H1 (cell line): ENCODE measurements around the gene KCNC4. TPM values are rescaled to one million over a fixed set of nuclear protein-coding genes. Genes with fewer than 3 reads are reported as not detected.

ENCODE experiments used
- CTCF ChIA-PET: fragments of 300-600 bp; sonication (Branson Sonifier 250); formaldehyde crosslinking; loops from one replicate; lab custom pipeline; 2021; ENCODE audit not compliant: partially characterized antibody; lab: Charles Lee
- POLR2A ChIA-PET: fragments of 300-600 bp; sonication (Branson Sonifier 250); formaldehyde crosslinking; loops from one replicate; lab custom pipeline; 2021; ENCODE audit warnings: inconsistent platforms; ENCODE audit not compliant: partially characterized antibody; lab: Charles Lee
- DNase-seq, 2 experiments: peaks; one replicate each; pipeline versions ENCODE4 v3.0.0 to v3.0.0-alpha.2; 2010 to 2022; ENCODE audit warnings: low spot score in 2 of 2, low read depth in 1 of 2, mixed read lengths in 1 of 2
- FAIRE-seq: peaks from 2 replicates; lab custom pipeline; 2011; peaks lifted over from hg19 to GRCh38; lab: Jason Lieb, UNC
- H2AFZ ChIP-seq: 2 replicates; pipeline ENCODE4 v1.8.1; 2012; ENCODE audit warnings: low read length, inconsistent platforms
- H2AK5ac ChIP-seq: 2 replicates; pipeline ENCODE4 v1.6.1; 2013; ENCODE audit warnings: low read depth, low read length
- H2BK120ac ChIP-seq: replicated peaks from 2 replicates; pipeline ENCODE3; 2013; ENCODE audit warnings: low read depth, low read length, inconsistent platforms
- H2BK12ac ChIP-seq: 2 replicates; pipeline ENCODE4 v1.6.1; 2013; ENCODE audit warnings: low read depth, low read length
- H2BK15ac ChIP-seq: 2 replicates; pipeline ENCODE4 v1.6.1; 2013; ENCODE audit warnings: low read length
- H2BK20ac ChIP-seq: 2 replicates; pipeline ENCODE4 v1.6.1; 2013; ENCODE audit warnings: low read length
- H2BK5ac ChIP-seq: 2 replicates; pipeline ENCODE4 v1.6.1; 2013; ENCODE audit warnings: low read depth, low read length
- H3K14ac ChIP-seq: 2 replicates; pipeline ENCODE4 v1.6.1; 2013; ENCODE audit warnings: inconsistent platforms; ENCODE audit not compliant: insufficient read length
- H3K18ac ChIP-seq: 2 replicates; pipeline ENCODE4 v1.6.1; 2013; ENCODE audit warnings: low read length; ENCODE audit errors: extremely low read depth
- H3K23ac ChIP-seq: 2 replicates; pipeline ENCODE4 v1.6.1; 2013; ENCODE audit warnings: inconsistent platforms; ENCODE audit not compliant: insufficient read length
- H3K23me2 ChIP-seq: 2 replicates; pipeline ENCODE4 v1.6.1; 2013; ENCODE audit warnings: low read depth, low read length
- H3K27ac ChIP-seq: 2 replicates; pipeline ENCODE4 v1.6.1; 2011; ENCODE audit warnings: low read depth, low read length, inconsistent platforms
- H3K27me3 ChIP-seq, 4 experiments: replicated peaks in 1 of 4; 1 replicate in 1 of 4; 2 replicates in 3 of 4; pipeline versions ENCODE4 v1.6.1 to v1.8.1; 2011 to 2013; ENCODE audit warnings: low read length in 3 of 4, mild to moderate bottlenecking in 3 of 4, inconsistent platforms in 2 of 4, mixed read lengths in 2 of 4, moderate library complexity in 1 of 4; ENCODE audit not compliant: control insufficient read depth in 3 of 4, insufficient read depth in 3 of 4; ENCODE audit errors: extremely low read depth in 1 of 4
- H3K36me3 ChIP-seq, 4 experiments: 2 replicates each; pipeline versions ENCODE4 v1.6.1 to v1.8.1; 2011 to 2013; ENCODE audit warnings: mild to moderate bottlenecking in 4 of 4, low read length in 3 of 4, moderate library complexity in 2 of 4, control low read depth in 1 of 4, inconsistent platforms in 1 of 4; ENCODE audit not compliant: insufficient read depth in 4 of 4, control insufficient read depth in 2 of 4
- H3K4ac ChIP-seq: replicated peaks from 2 replicates; pipeline ENCODE3; 2013; ENCODE audit warnings: low read length, low read depth, mixed read lengths, inconsistent platforms; ENCODE audit not compliant: insufficient read length
- H3K4me1 ChIP-seq, 4 experiments: replicated peaks in 1 of 4; 1 replicate in 1 of 4; 2 replicates in 3 of 4; pipeline versions ENCODE4 v1.6.1 to v1.8.1; 2011 to 2013; ENCODE audit warnings: low read length in 3 of 4, inconsistent platforms in 2 of 4, mixed read lengths in 1 of 4; ENCODE audit not compliant: insufficient read depth in 4 of 4, control insufficient read depth in 3 of 4
- H3K4me2 ChIP-seq, 2 experiments: 2 replicates each; pipeline versions ENCODE4 v1.6.1 to v1.8.1; 2011 to 2013; ENCODE audit warnings: low read depth in 2 of 2, low read length in 2 of 2, control low read depth in 1 of 2, inconsistent platforms in 1 of 2, mild to moderate bottlenecking in 1 of 2; ENCODE audit not compliant: insufficient read depth in 1 of 2
- H3K4me3 ChIP-seq, 4 experiments: fragments of 200-600, 300-600 bp in 1 of 4; sonication (generic), shearing (Covaris generic), sonication (Bioruptor Twin) in 1 of 4; 2 replicates each; pipeline versions ENCODE4 v1.5.1 to v1.8.1; 2011 to 2016; ENCODE audit warnings: low read length in 4 of 4, low read depth in 3 of 4, control low read depth in 2 of 4, inconsistent platforms in 2 of 4, mild to moderate bottlenecking in 2 of 4, mixed read lengths in 1 of 4, moderate library complexity in 1 of 4; ENCODE audit not compliant: insufficient read depth in 2 of 4; ENCODE audit errors: extremely low read depth in 1 of 4
- H3K56ac ChIP-seq: replicated peaks from 2 replicates; pipeline ENCODE3; 2013; ENCODE audit warnings: low read depth, mild to moderate bottlenecking, mixed read lengths, low read length, inconsistent platforms; ENCODE audit not compliant: insufficient read length
- H3K79me1 ChIP-seq: 2 replicates; pipeline ENCODE4 v1.6.1; 2013; ENCODE audit warnings: low read depth, low read length, control low read depth
- H3K79me2 ChIP-seq, 2 experiments: 2 replicates each; pipeline versions ENCODE4 v1.6.1 to v1.8.1; 2012 to 2013; ENCODE audit warnings: low read length in 2 of 2, mild to moderate bottlenecking in 2 of 2, inconsistent platforms in 1 of 2; ENCODE audit not compliant: insufficient read depth in 2 of 2, control insufficient read depth in 1 of 2
- H3K9ac ChIP-seq, 4 experiments: replicated peaks in 1 of 4; 1 replicate in 1 of 4; 2 replicates in 3 of 4; pipeline versions ENCODE4 v1.6.1 to v1.8.1; 2011 to 2013; ENCODE audit warnings: low read depth in 3 of 4, low read length in 3 of 4, control low read depth in 2 of 4, mild to moderate bottlenecking in 2 of 4, moderate library complexity in 2 of 4, inconsistent platforms in 1 of 4; ENCODE audit errors: extremely low read depth in 1 of 4
- H3K9me3 ChIP-seq, 2 experiments: 2 replicates each; pipeline versions ENCODE4 v1.6.1 to v1.8.1; 2012 to 2013; ENCODE audit warnings: mild to moderate bottlenecking in 2 of 2, moderate library complexity in 2 of 2, control low read depth in 1 of 2, inconsistent platforms in 1 of 2, low read depth in 1 of 2, low read length in 1 of 2, mixed read lengths in 1 of 2; ENCODE audit not compliant: insufficient read depth in 2 of 2
- H4K20me1 ChIP-seq, 2 experiments: replicated peaks in 1 of 2; 2 replicates each; pipeline versions ENCODE3 to v1.8.1; 2011 to 2013; ENCODE audit warnings: inconsistent platforms in 2 of 2, low read length in 2 of 2, mild to moderate bottlenecking in 1 of 2; ENCODE audit not compliant: insufficient read depth in 2 of 2, control insufficient read depth in 1 of 2
- H4K5ac ChIP-seq: 2 replicates; pipeline ENCODE4 v1.6.1; 2013; ENCODE audit warnings: low read length, low read depth, mixed read lengths, inconsistent platforms; ENCODE audit not compliant: insufficient read length
- H4K8ac ChIP-seq: 2 replicates; pipeline ENCODE4 v1.8.0; 2013; ENCODE audit warnings: mild to moderate bottlenecking, moderate library complexity, low read length, inconsistent platforms; ENCODE audit not compliant: insufficient read depth; ENCODE audit errors: extremely low read depth
- H4K91ac ChIP-seq: replicated peaks from 2 replicates; pipeline ENCODE3; 2013; ENCODE audit warnings: low read length, mixed read lengths, inconsistent platforms; ENCODE audit not compliant: insufficient read length
- ASH2L ChIP-seq: fragments of 200-600, 300-600 bp; sonication (generic); IDR thresholded peaks from one replicate; pipeline ENCODE4 v1.7.1; 2017; ENCODE audit warnings: low read length
- CHD1 ChIP-seq: IDR thresholded peaks from 2 replicates; pipeline ENCODE4 v1.6.1; 2012; ENCODE audit warnings: low read depth, low read length, improper control_type of control experiment
- CREB1 ChIP-seq: IDR thresholded peaks from 2 replicates; pipeline ENCODE4 v1.6.1; 2012; ENCODE audit warnings: inconsistent platforms
- EP300 ChIP-seq, 2 experiments: IDR thresholded peaks; 1 replicate in 1 of 2; 2 replicates in 1 of 2; pipeline ENCODE4 v1.6.1; 2011 to 2012; ENCODE audit warnings: low read depth in 2 of 2, low read length in 2 of 2, mild to moderate bottlenecking in 2 of 2, borderline replicate concordance in 1 of 2, inconsistent platforms in 1 of 2, moderate library complexity in 1 of 2
- GTF2F1 ChIP-seq: IDR thresholded peaks from 2 replicates; pipeline ENCODE4 v1.6.1; 2012; ENCODE audit warnings: low read depth, low read length, improper control_type of control experiment, borderline replicate concordance
- MAFK ChIP-seq: IDR thresholded peaks from 2 replicates; pipeline ENCODE4 v1.6.1; 2012; ENCODE audit warnings: low read depth, mild to moderate bottlenecking, improper control_type of control experiment, low read length
- POU5F1 ChIP-seq: IDR thresholded peaks from 2 replicates; pipeline ENCODE4 v1.6.1; 2011; ENCODE audit warnings: low read depth, mild to moderate bottlenecking, low read length, moderate library complexity
- RAD21 ChIP-seq, 2 experiments: IDR thresholded peaks in 1 of 2; conservative IDR thresholded peaks in 1 of 2; 2 replicates each; pipeline ENCODE4 v1.6.1; 2011; ENCODE audit warnings: low read depth in 2 of 2, low read length in 2 of 2, improper control_type of control experiment in 1 of 2, inconsistent platforms in 1 of 2, mild to moderate bottlenecking in 1 of 2, moderate library complexity in 1 of 2
- RBBP5 ChIP-seq: IDR thresholded peaks from 2 replicates; pipeline ENCODE4 v1.7.1; 2012; ENCODE audit warnings: low read depth, mild to moderate bottlenecking, inconsistent platforms, low read length, moderate library complexity, borderline replicate concordance
- SIX5 ChIP-seq: IDR thresholded peaks from 2 replicates; pipeline ENCODE4 v1.6.1; 2011; ENCODE audit warnings: mild to moderate bottlenecking, low read depth, low read length
- WGBS, 2 experiments: shearing (Covaris generic) in 1 of 2; methylation state at CpG; one replicate each; pipeline versions ENCODE4 v1.1.6 to v1.1.7; 2013 to 2015; ENCODE audit warnings: low lambda C conversion rate in 2 of 2, mixed read lengths in 2 of 2, inconsistent platforms in 1 of 2, low coverage in 1 of 2, missing lambda C conversion rate in 1 of 2; ENCODE audit not compliant: insufficient replicate concordance in 2 of 2, insufficient coverage in 1 of 2, insufficient read length in 1 of 2; ENCODE audit errors: extremely low coverage in 1 of 2, missing lambda C conversion rate in 1 of 2; 5-methylcytosine and 5-hydroxymethylcytosine counted together
- polyA plus RNA-seq, 7 experiments: library from polyadenylated mRNA; depleted of rRNA in 3 of 7; stranded (reverse) in 5 of 7; unstranded in 2 of 7; fragments of >200 nt in 5 of 7; fragments of 200-250 nt in 2 of 7; gene quantifications; 1 replicate in 5 of 7; 2 replicates in 1 of 7; 4 replicates in 1 of 7; pipeline versions ENCODE4 v1.2.1 to v1.2.3, GENCODE V29; 2011 to 2013; ENCODE audit warnings: missing spikeins in 2 of 7, mixed read lengths in 2 of 7
- total RNA-seq: library from RNA; stranded (reverse); fragmentation: NEBNext Ultra II Directional; extraction: Animal tissue kit (Norgen Biotek cat#: 25700); gene quantifications from 2 replicates; pipeline ENCODE4 v1.2.1, GENCODE V29; 2021

KCNC4 gene
- total and polyA plus RNA-seq, 2 of the 8 experiments (the other 6 are each of a cell fraction or from before 2014, with no cell fraction given) = 8.1 to 11.2 TPM

GRCh38 chr1:110228381-110228780 lies 18.3 kb downstream of the KCNC4 start:
- no peak overlapping the region for H2BK20ac ChIP-seq
- H3K9ac ChIP-seq = no peak overlapping the region
- no peak overlapping the region for H3K4me3 ChIP-seq
- no peak overlapping the region for H3K27ac ChIP-seq
- no peak overlapping the region for H3K18ac ChIP-seq
- H3K4me2 ChIP-seq = no peak overlapping the region
- CTCF ChIA-PET = interaction anchor here (0.6 to 3.0 kb wide), 9 partner anchors 14 to 237 kb away, joined by 3 to 17 read pairs (median 4); no protein-coding TSS in a partner anchor
- H2BK15ac ChIP-seq = no peak overlapping the region
- H2BK12ac ChIP-seq = no peak overlapping the region
- POLR2A ChIA-PET = interaction anchor here (1.5 to 1.6 kb wide), 2 partner anchors 11 to 12 kb away, joined by 5 to 6 read pairs; no protein-coding TSS in a partner anchor
- no peak overlapping the region for H2AFZ ChIP-seq
- H3K4ac ChIP-seq = no peak overlapping the region
- DNase-seq (no peak), FAIRE-seq (no peak)
- H3K23me2 ChIP-seq = no peaks in the 10 kb centered on the region
- no peak overlapping the region for H3K23ac ChIP-seq
- H3K56ac ChIP-seq = peak overlapping the region; percentile 47
- H3K4me1 ChIP-seq = no peaks in the 10 kb centered on the region; a peak in 1 of 7 replicates
- H4K5ac ChIP-seq = no peak overlapping the region
- H2BK5ac ChIP-seq = 0 out of 2 replicates have a peak overlapping the region, but pooled peaks have one; percentile 35
- no peak overlapping the region for H4K91ac ChIP-seq
- no peaks in the 10 kb centered on the region for H3K9me3 ChIP-seq
- WGBS, 2 experiments = 78% methylated on average over 10 of the region's 12 CpGs; no CpG with 5 or more reads in 1 of the 2 experiments
- peaks cover 2 to 4% of the 10 kb centered on the region in 2 experiments for H4K20me1 ChIP-seq
- H2AK5ac ChIP-seq = no peak overlapping the region
- no peak overlapping the region for H4K8ac ChIP-seq
- H3K14ac ChIP-seq = no peak overlapping the region
- H3K79me2 ChIP-seq = no peaks in the 10 kb centered on the region
- no peak overlapping the region for H2BK120ac ChIP-seq
- H3K27me3 ChIP-seq = no peaks in the 10 kb centered on the region
- no peaks in the 10 kb centered on the region; the same call in 1 of the 2 replicates for H3K79me1 ChIP-seq
- no peak for TF ChIP-seq RBBP5
- no peak for TF ChIP-seq POU5F1
- TF ChIP-seq CHD1 = no peak
- TF ChIP-seq SIX5 = no peak
- no peak for TF ChIP-seq CREB1
- TF ChIP-seq GTF2F1 = no peak
- TF ChIP-seq EP300 (IDR thresholded peaks at IDR 0.05; ENCODE audit: borderline replicate concordance in 1 of 2, low read depth in 2 of 2, low read length in 2 of 2) = no peak
- no peak for TF ChIP-seq ASH2L
- no peak for TF ChIP-seq MAFK
- TF ChIP-seq RAD21 (IDR thresholded peaks at IDR 0.05 in 1 of 2, conservative IDR thresholded peaks at IDR 0.05 in 1 of 2; ENCODE audit: low read depth in 2 of 2, low read length in 2 of 2) = no peak
- H3K36me3 ChIP-seq = peaks cover 0 to 5% (median 0%) of the 10 kb centered on the region in 4 experiments; a peak in 3 of 8 replicates
